GM21576 (cell line): ENCODE results near the gene ERCC5.

ENCODE experiments used
- ATAC-seq: cut with Tn5 transposase; IDR thresholded peaks from one replicate; pipeline ENCODE4 v1.9.1; 2021; ENCODE audit warnings: mild to moderate bottlenecking, moderate library complexity; ENCODE audit not compliant: unreplicated experiment

The ERCC5 gene

GRCh38 chr13:102879793-102880499 is 34.1 kb downstream of the ERCC5 start:
- no peak for ATAC-seq

GRCh38 chr13:102881819-102882686 is 36.2 kb downstream of the ERCC5 start:
- no peak for ATAC-seq

- no peak for ATAC-seq
Measured at GRCh38 chr13:102892503-102892902, 46.7 kb downstream of the ERCC5 start.

GRCh38 chr13:102897371-102898138 is 51.7 kb downstream of the ERCC5 start:
- ATAC-seq: no peak

- no peak for ATAC-seq
Measured at GRCh38 chr13:102900193-102900608, 54.4 kb downstream of the ERCC5 start.

- ATAC-seq: no peak
Measured at GRCh38 chr13:102901056-102901455, 55.2 kb downstream of the ERCC5 start.

GRCh38 chr13:102901615-102902305 is 55.9 kb downstream of the ERCC5 start:
- ATAC-seq: no peak

- no peak for ATAC-seq
Measured at GRCh38 chr13:102902789-102903347, 57.0 kb downstream of the ERCC5 start.

GRCh38 chr13:102903659-102904407 is 58.0 kb downstream of the ERCC5 start:
- ATAC-seq: no peak

- no peak for ATAC-seq
Measured at GRCh38 chr13:102904408-102904862, 58.6 kb downstream of the ERCC5 start.

GRCh38 chr13:102905905-102906771 is 60.3 kb downstream of the ERCC5 start:
- no peak for ATAC-seq

- ATAC-seq: peak; percentile 53
Measured at GRCh38 chr13:102907016-102907756, 61.4 kb downstream of the ERCC5 start.

- ATAC-seq: no peak
Measured at GRCh38 chr13:102907886-102908515, 62.2 kb downstream of the ERCC5 start.

GRCh38 chr13:102909971-102910370 is 64.1 kb downstream of the ERCC5 start:
- ATAC-seq: no peak

GRCh38 chr13:102911336-102911735 is 65.5 kb downstream of the ERCC5 start:
- no peak for ATAC-seq

- ATAC-seq: no peak
Measured at GRCh38 chr13:102912599-102912998, 66.8 kb downstream of the ERCC5 start.

GRCh38 chr13:102913914-102914313 is 68.1 kb downstream of the ERCC5 start:
- ATAC-seq: no peak
